Liver (tissue), 9 donors: ENCODE data around the gene HLA-G. TPM values are rescaled to one million over a fixed set of nuclear protein-coding genes. Genes with fewer than 3 reads are reported as not detected.

Source experiments
- DNase-seq: peaks from one replicate; pipeline ENCODE4 v3.0.0-alpha.2; 2017; ENCODE audit warnings: low spot score
- H3K27ac ChIP-seq, 2 donors: one replicate each; pipeline ENCODE4 v1.7.0; 2013; ENCODE audit warnings: inconsistent platforms in 2 of 2, low read length in 2 of 2, control low read depth in 1 of 2, low read depth in 1 of 2, mild to moderate bottlenecking in 1 of 2
- H3K27me3 ChIP-seq, 4 donors: one replicate each; pipeline versions ENCODE4 v1.6.1 to v1.7.0; 2013; ENCODE audit warnings: low read length in 3 of 4, inconsistent platforms in 1 of 4, mild to moderate bottlenecking in 1 of 4, moderate library complexity in 1 of 4; ENCODE audit not compliant: control insufficient read depth in 4 of 4, insufficient read depth in 4 of 4
- H3K36me3 ChIP-seq, 4 donors: one replicate each; pipeline versions ENCODE4 v1.6.1 to v1.7.0; 2013; ENCODE audit warnings: low read length in 3 of 4, mild to moderate bottlenecking in 3 of 4, low read depth in 1 of 4, moderate library complexity in 1 of 4; ENCODE audit not compliant: control insufficient read depth in 4 of 4, insufficient read depth in 3 of 4
- H3K4me1 ChIP-seq, 4 donors: one replicate each; pipeline versions ENCODE4 v1.6.1 to v1.7.0; 2013; ENCODE audit warnings: low read length in 3 of 4, mild to moderate bottlenecking in 3 of 4, moderate library complexity in 1 of 4; ENCODE audit not compliant: control insufficient read depth in 4 of 4, insufficient read depth in 4 of 4
- H3K4me3 ChIP-seq, 3 donors: one replicate each; pipeline versions ENCODE4 v1.6.1 to v1.7.0; 2013; ENCODE audit warnings: low read length in 3 of 3, control low read depth in 1 of 3, low read depth in 1 of 3, mild to moderate bottlenecking in 1 of 3
- H3K9ac ChIP-seq, 2 donors: one replicate each; pipeline ENCODE4 v1.7.0; 2013; ENCODE audit warnings: low read length in 2 of 2, mild to moderate bottlenecking in 2 of 2, moderate library complexity in 2 of 2, control low read depth in 1 of 2, low read depth in 1 of 2
- H3K9me3 ChIP-seq, 4 donors: one replicate each; pipeline versions ENCODE4 v1.6.1 to v1.7.0; 2013; ENCODE audit warnings: low read length in 3 of 4; ENCODE audit not compliant: control insufficient read depth in 4 of 4
- CTCF ChIP-seq: fragments of 150-350 bp; IDR thresholded peaks from 2 replicates; pipeline ENCODE4 v1.5.1; 2017; ENCODE audit warnings: improper control_type of control experiment, low read depth, low read length; ENCODE audit not compliant: missing input control
- FOXA1 ChIP-seq: IDR thresholded peaks from 2 replicates; pipeline ENCODE4 v1.6.1; 2016; ENCODE audit warnings: antibody characterized with exemption
- FOXA2 ChIP-seq: IDR thresholded peaks from 2 replicates; pipeline ENCODE4 v1.6.1; 2016; ENCODE audit warnings: antibody characterized with exemption
- GABPA ChIP-seq, 2 donors: IDR thresholded peaks in 1 of 2; conservative IDR thresholded peaks in 1 of 2; 2 replicates each; pipeline ENCODE4 v1.6.1; 2016; ENCODE audit warnings: antibody characterized with exemption in 2 of 2, mild to moderate bottlenecking in 1 of 2, moderate library complexity in 1 of 2
- HNF4A ChIP-seq, 2 donors: conservative IDR thresholded peaks; 2 replicates each; pipeline ENCODE4 v1.6.1; 2016; ENCODE audit warnings: antibody characterized with exemption in 2 of 2, mild to moderate bottlenecking in 2 of 2
- HNF4G ChIP-seq: IDR thresholded peaks from 2 replicates; pipeline ENCODE4 v1.6.1; 2016; ENCODE audit warnings: antibody characterized with exemption
- NR2F2 ChIP-seq: IDR thresholded peaks from 2 replicates; pipeline ENCODE4 v1.6.1; 2016; ENCODE audit warnings: antibody characterized with exemption
- RAD21 ChIP-seq, 2 donors: IDR thresholded peaks; 2 replicates each; pipeline ENCODE4 v1.6.1; 2016; ENCODE audit warnings: antibody characterized with exemption in 2 of 2, mild to moderate bottlenecking in 2 of 2
- REST ChIP-seq: IDR thresholded peaks from 2 replicates; pipeline ENCODE4 v1.6.1; 2016; ENCODE audit warnings: antibody characterized with exemption, mild to moderate bottlenecking
- RXRA ChIP-seq, 2 donors: IDR thresholded peaks; 2 replicates each; pipeline ENCODE4 v1.6.1; 2017 to 2018; ENCODE audit warnings: antibody characterized with exemption in 2 of 2, mild to moderate bottlenecking in 1 of 2
- TAF1 ChIP-seq: conservative IDR thresholded peaks from 2 replicates; pipeline ENCODE4 v1.6.1; 2016; ENCODE audit warnings: antibody characterized with exemption, mild to moderate bottlenecking
- YY1 ChIP-seq: IDR thresholded peaks from 2 replicates; pipeline ENCODE4 v1.6.1; 2016; ENCODE audit warnings: antibody characterized with exemption, mild to moderate bottlenecking
- WGBS: extraction: QIAGEN DNeasy Blood & Tissue Kit; methylation state at CpG from one replicate; pipeline ENCODE4 v1.1.7; 2013; 5-methylcytosine and 5-hydroxymethylcytosine counted together
- polyA plus RNA-seq, 2 donors: library from polyadenylated mRNA; stranded (reverse) in 1 of 2; unstranded in 1 of 2; fragments of 200-250 nt in 1 of 2; fragments of >200 nt in 1 of 2; fragmentation: Nextera tagmentation in 1 of 2; extraction: Ambion mirVana in 1 of 2; gene quantifications; one replicate each; pipeline versions ENCODE4 v1.2.1 to v1.2.3, GENCODE V29; 2013 to 2015
- total RNA-seq, 2 donors: library from RNA; depleted of rRNA; stranded (reverse); fragments of >200 nt; gene quantifications; one replicate each; pipeline ENCODE4 v1.2.3, GENCODE V29; 2014
- donor health status: healthy.
- donor health status: healthy.
- donor health status: healthy.
- donor health status: healthy.
- donor health status: healthy.

Gene HLA-G
- total and polyA plus RNA-seq, 4 donors, result 0.79 TPM; not detected in 3

GRCh38 chr6:29830409-29830808 lies 2.8 kb downstream of the HLA-G start (continued):
- TF ChIP-seq REST, result no peak
- no peak for TF ChIP-seq TAF1

- Histone ChIP-seq H3K27ac (no peak overlapping the region), H3K9ac (no peak overlapping the region), H3K4me3 (no peak overlapping the region), H3K36me3 (no peaks in the 10 kb centered on the region), H3K9me3 (no peaks in the 10 kb centered on the region), H3K27me3 (peaks cover 0 to 17% (median 4%) of the 10 kb centered on the region in 4 donors), H3K4me1 (peaks cover 0 to 5% (median 3%) of the 10 kb centered on the region in 4 donors)
- TF ChIP-seq HNF4A (conservative IDR thresholded peaks at IDR 0.05), result no peak
- no peak for TF ChIP-seq FOXA2
- TF ChIP-seq RXRA (IDR thresholded peaks at IDR 0.05), result no peak
- no peak for TF ChIP-seq RAD21 (IDR thresholded peaks at IDR 0.05)
- TF ChIP-seq FOXA1, result no peak
- no peak for TF ChIP-seq HNF4G
- TF ChIP-seq NR2F2, result no peak
- TF ChIP-seq YY1, result no peak
- 84% methylated on average over 2 of the region's 2 CpGs for WGBS
- DNase-seq, result no peak
Observed at GRCh38 chr6:29831776-29832175, 4.2 kb downstream of the HLA-G start.

GRCh38 chr6:29834564-29835436 lies 7.2 kb downstream of the HLA-G start:
- Histone ChIP-seq H3K4me1 (no peaks in the 10 kb centered on the region), H3K36me3 (no peaks in the 10 kb centered on the region), H3K27me3 (peaks cover 0 to 9% (median 0%) of the 10 kb centered on the region in 4 donors), H3K27ac (no peak overlapping the region), H3K4me3 (no peak overlapping the region), H3K9ac (no peak overlapping the region), H3K9me3 (no peaks in the 10 kb centered on the region)
- WGBS, result 22% methylated on average over 16 of the region's 16 CpGs
- DNase-seq, result peak; percentile 49
- TF ChIP-seq FOXA1, result no peak
- TF ChIP-seq CTCF, result peak; percentile 69
- no peak for TF ChIP-seq REST
- TF ChIP-seq GABPA (IDR thresholded peaks at IDR 0.05 in 1 of 2, conservative IDR thresholded peaks at IDR 0.05 in 1 of 2), result no peak
- peak; percentile 85 to 89 for TF ChIP-seq RAD21 (IDR thresholded peaks at IDR 0.05)
